NK-92 (cell line): ENCODE measurements around the gene MAPK4.
"Not testable (repeated sequence)": the region's sequence is repeated elsewhere in the genome, so short reads cannot be mapped to it uniquely, and the experiment has no call there.

Experiments
- DNase-seq: peaks from one replicate; lab custom pipeline; 2025; ENCODE audit not compliant: unreplicated experiment; lab: John Stamatoyannopoulos, UW

The MAPK4 gene

GRCh38 chr18:50559752-50560680, at the start of gene MAPK4:
MAPK4 (plus strand) TSS chr18:50560087; CDS start chr18:50663959, 103,872 bp downstream.
- no peak for DNase-seq

GRCh38 chr18:50517277-50517676, 42.6 kb upstream of the MAPK4 start:
- DNase-seq = not testable (repeated sequence)

- no peak for DNase-seq
These were observed 40.9 kb upstream of the MAPK4 start for GRCh38 chr18:50518787-50519546.

GRCh38 chr18:50523165-50523564, 36.7 kb upstream of the MAPK4 start:
- no peak for DNase-seq

- DNase-seq = no peak
These were observed 32.1 kb upstream of the MAPK4 start for GRCh38 chr18:50527636-50528307.

- DNase-seq = no peak
These were observed 31.1 kb upstream of the MAPK4 start for GRCh38 chr18:50528806-50529205.

GRCh38 chr18:50533822-50534221, 26.1 kb upstream of the MAPK4 start:
- not testable (repeated sequence) for DNase-seq

GRCh38 chr18:50544476-50544875, 15.4 kb upstream of the MAPK4 start:
- DNase-seq = not testable (repeated sequence)

GRCh38 chr18:50545936-50546335, 14.0 kb upstream of the MAPK4 start:
- no peak for DNase-seq

- no peak for DNase-seq
These were observed 11.7 kb upstream of the MAPK4 start for GRCh38 chr18:50548160-50548559.

GRCh38 chr18:50551651-50552050, 8.2 kb upstream of the MAPK4 start:
- not testable (repeated sequence) for DNase-seq

- no peak for DNase-seq
These were observed 1.7 kb upstream of the MAPK4 start for GRCh38 chr18:50558157-50558556.

- DNase-seq = no peak
These were observed 737 bp upstream of the MAPK4 start for GRCh38 chr18:50558948-50559751.

- no peak for DNase-seq
These were observed 1.1 kb downstream of the MAPK4 start for GRCh38 chr18:50560681-50561629.

- not testable (repeated sequence) for DNase-seq
These were observed 2.4 kb downstream of the MAPK4 start for GRCh38 chr18:50562258-50562657.

GRCh38 chr18:50562686-50563085, 2.8 kb downstream of the MAPK4 start:
- DNase-seq = no peak

- DNase-seq = no peak
These were observed 3.5 kb downstream of the MAPK4 start for GRCh38 chr18:50563376-50563775.

GRCh38 chr18:50569930-50570329, 10.0 kb downstream of the MAPK4 start:
- no peak for DNase-seq

GRCh38 chr18:50571606-50572005, 11.7 kb downstream of the MAPK4 start:
- DNase-seq = no peak
